ENCODE measurements around the gene SUFU. TPM values are rescaled to one million over a fixed set of nuclear protein-coding genes. Genes with fewer than 3 reads are reported as not detected.

Gene SUFU
- total and polyA plus RNA-seq, 8 donors, result 0.29 to 26.3 (median 3.7) TPM

GRCh38 chr10:102647443-102648268 lies 143.9 kb downstream of the SUFU start:
- DNase-seq, result no peak
- TF ChIP-seq POLR2AphosphoS5 (IDR thresholded peaks at IDR 0.05) (no peak), CTCF (IDR thresholded peaks at IDR 0.05) (no peak), EP300 (IDR thresholded peaks at IDR 0.05) (no peak), POLR2A (IDR thresholded peaks at IDR 0.05) (no peak)
- Histone ChIP-seq H3K9me3 (no peaks in the 10 kb centered on the region), H3K4me1 (peaks cover 57 to 76% (median 66%) of the 10 kb centered on the region in 4 donors), H3K27me3 (no peaks in the 10 kb centered on the region), H3K36me3 (peaks cover 0 to 33% (median 28%) of the 10 kb centered on the region in 4 donors), H3K27ac (peak overlapping the region; percentile 86 to 100 (median 99)), H3K4me3 (peak overlapping the region; percentile 77 to 97 (median 89))
- intact Hi-C loops (cut with DNase I; ENCODE audit: low total_unique reads), result no loop called here
- WGBS, 5 donors, result 33 to 46% (median 39%) methylated on average over 6 to 7 of the region's 7 CpGs

GRCh38 chr10:102648269-102648888 lies 144.6 kb downstream of the SUFU start:
- Histone ChIP-seq H3K4me1 (peaks cover 60 to 83% (median 73%) of the 10 kb centered on the region in 4 donors), H3K27me3 (no peaks in the 10 kb centered on the region), H3K4me3 (peak overlapping the region; percentile 77 to 97 (median 89)), H3K27ac (peak overlapping the region; percentile 86 to 100 (median 99)), H3K9me3 (no peaks in the 10 kb centered on the region), H3K36me3 (peaks cover 0 to 41% (median 34%) of the 10 kb centered on the region in 4 donors)
- no peak for TF ChIP-seq EP300 (IDR thresholded peaks at IDR 0.05)
- no peak for TF ChIP-seq POLR2A (IDR thresholded peaks at IDR 0.05)
- no peak for TF ChIP-seq POLR2AphosphoS5 (IDR thresholded peaks at IDR 0.05)
- no peak for TF ChIP-seq CTCF (IDR thresholded peaks at IDR 0.05)
- intact Hi-C loops (cut with DNase I; ENCODE audit: low total_unique reads), result no loop called here
- no peak for DNase-seq
- WGBS, 5 donors, result 14 to 41% (median 16%) methylated on average over 10 to 12 of the region's 12 CpGs

- H3K36me3 ChIP-seq, result peaks cover 0 to 48% (median 42%) of the 10 kb centered on the region in 4 donors
- peaks cover 60 to 90% (median 81%) of the 10 kb centered on the region in 4 donors for H3K4me1 ChIP-seq
- TF ChIP-seq POLR2A (IDR thresholded peaks at IDR 0.05) (no peak), POLR2AphosphoS5 (IDR thresholded peaks at IDR 0.05) (no peak), EP300 (IDR thresholded peaks at IDR 0.05) (no peak), CTCF (IDR thresholded peaks at IDR 0.05) (no peak)
- peak overlapping the region; percentile 72 to 100 (median 99) for H3K27ac ChIP-seq
- 15 to 20% (median 17%) methylated on average over 14 to 25 of the region's 25 CpGs for WGBS, 5 donors
- intact Hi-C loops (cut with DNase I; ENCODE audit: low total_unique reads), result no loop called here
- peak overlapping the region; percentile 77 to 97 (median 89) for H3K4me3 ChIP-seq
- H3K9me3 ChIP-seq, result no peaks in the 10 kb centered on the region
- peak in 1 of 2 donors; percentile 55 for DNase-seq
- no peaks in the 10 kb centered on the region for H3K27me3 ChIP-seq
Measured at GRCh38 chr10:102648889-102649796, 145.4 kb downstream of the SUFU start.

Data from stomach (tissue), 9 donors.